ENCODE data around the gene STRIP2. TPM values are rescaled to one million over a fixed set of nuclear protein-coding genes. Genes with fewer than 3 reads are reported as not detected.

The STRIP2 gene
- total and polyA plus RNA-seq, 2 experiments from 2014 or later, result 4.7 to 10.6 TPM

DNA sequence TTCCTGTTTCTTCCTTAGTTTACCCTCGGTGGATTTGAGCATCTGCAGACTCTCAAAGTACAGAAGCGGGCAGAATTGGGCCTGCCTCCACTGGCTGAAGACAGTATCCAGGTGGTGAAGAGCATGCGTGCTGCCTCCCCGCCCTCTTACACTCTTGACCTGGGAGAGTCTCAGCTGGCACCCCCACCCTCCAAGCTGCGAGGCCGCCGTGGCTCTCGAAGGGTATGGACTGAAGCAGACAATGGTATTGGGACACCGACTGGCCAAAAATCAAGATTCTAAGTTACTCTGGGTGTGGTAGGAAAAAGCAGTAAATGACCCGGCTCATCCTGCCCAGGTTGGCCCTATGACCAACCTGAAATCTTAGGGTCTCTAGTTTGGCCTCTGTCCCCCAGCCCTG is 22.2 kb downstream of the STRIP2 start:
- Histone ChIP-seq H3K27ac (ENCODE audit: low read depth) (no peak overlapping the region), H3K79me2 (replicated peaks; ENCODE audit: insufficient read depth) (no peaks in the 10 kb centered on the region), H3K36me3 (ENCODE audit: insufficient read depth) (peaks cover 18% of the 10 kb centered on the region), H3K4me2 (no peak overlapping the region), H2AFZ (no peak overlapping the region), H3K4me3 (no peak overlapping the region), H4K20me1 (replicated peaks; ENCODE audit: insufficient read depth) (no peaks in the 10 kb centered on the region), H3K9me2 (ENCODE audit: insufficient read depth) (no peaks in the 10 kb centered on the region), H3K4me1 (ENCODE audit: insufficient read depth) (no peaks in the 10 kb centered on the region), H3K27me3 (ENCODE audit: insufficient read depth) (no peaks in the 10 kb centered on the region), H3F3A (replicated peaks; ENCODE audit: low read depth) (no peaks in the 10 kb centered on the region)
- Mint-ChIP-seq H3K9me3 (no peaks in the 10 kb centered on the region), H3K27ac (no peak overlapping the region), H3K4me1 (no peaks in the 10 kb centered on the region), H3K4me3 (no peak overlapping the region), H3K36me3 (ENCODE audit: low read depth) (peaks cover 8% of the 10 kb centered on the region), H3K27me3 (ENCODE audit: insufficient read depth, low read depth, poor library complexity) (peaks cover 1% of the 10 kb centered on the region)
- TF ChIP-seq EZH2 (IDR thresholded peaks at IDR 0.05; ENCODE audit: low read depth, unreplicated experiment) (no peak), CREB1 (CRISPR knock-in tag; IDR thresholded peaks at IDR 0.05; ENCODE audit: low read depth) (no peak), EZH2phosphoT487 (IDR thresholded peaks at IDR 0.05; ENCODE audit: unreplicated experiment) (no peak), NANOG (IDR thresholded peaks at IDR 0.05; ENCODE audit: borderline replicate concordance) (no peak), POLR2AphosphoS5 (IDR thresholded peaks at IDR 0.05; ENCODE audit: low read depth) (no peak), JUNB (IDR thresholded peaks at IDR 0.05; ENCODE audit: unreplicated experiment) (no peak), ZNF331 (CRISPR knock-in tag; IDR thresholded peaks at IDR 0.05; ENCODE audit: low read depth) (no peak), ZNF114 (CRISPR knock-in tag; IDR thresholded peaks at IDR 0.05) (no peak), STAT1 (IDR thresholded peaks at IDR 0.05; ENCODE audit: unreplicated experiment) (no peak)
- TF ChIP-seq, protein P1, sequence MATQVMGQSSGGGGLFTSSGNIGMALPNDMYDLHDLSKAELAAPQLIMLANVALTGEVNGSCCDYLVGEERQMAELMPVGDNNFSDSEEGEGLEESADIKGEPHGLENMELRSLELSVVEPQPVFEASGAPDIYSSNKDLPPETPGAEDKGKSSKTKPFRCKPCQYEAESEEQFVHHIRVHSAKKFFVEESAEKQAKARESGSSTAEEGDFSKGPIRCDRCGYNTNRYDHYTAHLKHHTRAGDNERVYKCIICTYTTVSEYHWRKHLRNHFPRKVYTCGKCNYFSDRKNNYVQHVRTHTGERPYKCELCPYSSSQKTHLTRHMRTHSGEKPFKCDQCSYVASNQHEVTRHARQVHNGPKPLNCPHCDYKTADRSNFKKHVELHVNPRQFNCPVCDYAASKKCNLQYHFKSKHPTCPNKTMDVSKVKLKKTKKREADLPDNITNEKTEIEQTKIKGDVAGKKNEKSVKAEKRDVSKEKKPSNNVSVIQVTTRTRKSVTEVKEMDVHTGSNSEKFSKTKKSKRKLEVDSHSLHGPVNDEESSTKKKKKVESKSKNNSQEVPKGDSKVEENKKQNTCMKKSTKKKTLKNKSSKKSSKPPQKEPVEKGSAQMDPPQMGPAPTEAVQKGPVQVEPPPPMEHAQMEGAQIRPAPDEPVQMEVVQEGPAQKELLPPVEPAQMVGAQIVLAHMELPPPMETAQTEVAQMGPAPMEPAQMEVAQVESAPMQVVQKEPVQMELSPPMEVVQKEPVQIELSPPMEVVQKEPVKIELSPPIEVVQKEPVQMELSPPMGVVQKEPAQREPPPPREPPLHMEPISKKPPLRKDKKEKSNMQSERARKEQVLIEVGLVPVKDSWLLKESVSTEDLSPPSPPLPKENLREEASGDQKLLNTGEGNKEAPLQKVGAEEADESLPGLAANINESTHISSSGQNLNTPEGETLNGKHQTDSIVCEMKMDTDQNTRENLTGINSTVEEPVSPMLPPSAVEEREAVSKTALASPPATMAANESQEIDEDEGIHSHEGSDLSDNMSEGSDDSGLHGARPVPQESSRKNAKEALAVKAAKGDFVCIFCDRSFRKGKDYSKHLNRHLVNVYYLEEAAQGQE (IDR thresholded peaks at IDR 0.05; ENCODE audit: unreplicated experiment), result no peak
- TF ChIP-seq, protein P2, sequence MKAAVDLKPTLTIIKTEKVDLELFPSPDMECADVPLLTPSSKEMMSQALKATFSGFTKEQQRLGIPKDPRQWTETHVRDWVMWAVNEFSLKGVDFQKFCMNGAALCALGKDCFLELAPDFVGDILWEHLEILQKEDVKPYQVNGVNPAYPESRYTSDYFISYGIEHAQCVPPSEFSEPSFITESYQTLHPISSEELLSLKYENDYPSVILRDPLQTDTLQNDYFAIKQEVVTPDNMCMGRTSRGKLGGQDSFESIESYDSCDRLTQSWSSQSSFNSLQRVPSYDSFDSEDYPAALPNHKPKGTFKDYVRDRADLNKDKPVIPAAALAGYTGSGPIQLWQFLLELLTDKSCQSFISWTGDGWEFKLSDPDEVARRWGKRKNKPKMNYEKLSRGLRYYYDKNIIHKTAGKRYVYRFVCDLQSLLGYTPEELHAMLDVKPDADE (IDR thresholded peaks at IDR 0.05), result no peak
- TF ChIP-seq, protein P3, sequence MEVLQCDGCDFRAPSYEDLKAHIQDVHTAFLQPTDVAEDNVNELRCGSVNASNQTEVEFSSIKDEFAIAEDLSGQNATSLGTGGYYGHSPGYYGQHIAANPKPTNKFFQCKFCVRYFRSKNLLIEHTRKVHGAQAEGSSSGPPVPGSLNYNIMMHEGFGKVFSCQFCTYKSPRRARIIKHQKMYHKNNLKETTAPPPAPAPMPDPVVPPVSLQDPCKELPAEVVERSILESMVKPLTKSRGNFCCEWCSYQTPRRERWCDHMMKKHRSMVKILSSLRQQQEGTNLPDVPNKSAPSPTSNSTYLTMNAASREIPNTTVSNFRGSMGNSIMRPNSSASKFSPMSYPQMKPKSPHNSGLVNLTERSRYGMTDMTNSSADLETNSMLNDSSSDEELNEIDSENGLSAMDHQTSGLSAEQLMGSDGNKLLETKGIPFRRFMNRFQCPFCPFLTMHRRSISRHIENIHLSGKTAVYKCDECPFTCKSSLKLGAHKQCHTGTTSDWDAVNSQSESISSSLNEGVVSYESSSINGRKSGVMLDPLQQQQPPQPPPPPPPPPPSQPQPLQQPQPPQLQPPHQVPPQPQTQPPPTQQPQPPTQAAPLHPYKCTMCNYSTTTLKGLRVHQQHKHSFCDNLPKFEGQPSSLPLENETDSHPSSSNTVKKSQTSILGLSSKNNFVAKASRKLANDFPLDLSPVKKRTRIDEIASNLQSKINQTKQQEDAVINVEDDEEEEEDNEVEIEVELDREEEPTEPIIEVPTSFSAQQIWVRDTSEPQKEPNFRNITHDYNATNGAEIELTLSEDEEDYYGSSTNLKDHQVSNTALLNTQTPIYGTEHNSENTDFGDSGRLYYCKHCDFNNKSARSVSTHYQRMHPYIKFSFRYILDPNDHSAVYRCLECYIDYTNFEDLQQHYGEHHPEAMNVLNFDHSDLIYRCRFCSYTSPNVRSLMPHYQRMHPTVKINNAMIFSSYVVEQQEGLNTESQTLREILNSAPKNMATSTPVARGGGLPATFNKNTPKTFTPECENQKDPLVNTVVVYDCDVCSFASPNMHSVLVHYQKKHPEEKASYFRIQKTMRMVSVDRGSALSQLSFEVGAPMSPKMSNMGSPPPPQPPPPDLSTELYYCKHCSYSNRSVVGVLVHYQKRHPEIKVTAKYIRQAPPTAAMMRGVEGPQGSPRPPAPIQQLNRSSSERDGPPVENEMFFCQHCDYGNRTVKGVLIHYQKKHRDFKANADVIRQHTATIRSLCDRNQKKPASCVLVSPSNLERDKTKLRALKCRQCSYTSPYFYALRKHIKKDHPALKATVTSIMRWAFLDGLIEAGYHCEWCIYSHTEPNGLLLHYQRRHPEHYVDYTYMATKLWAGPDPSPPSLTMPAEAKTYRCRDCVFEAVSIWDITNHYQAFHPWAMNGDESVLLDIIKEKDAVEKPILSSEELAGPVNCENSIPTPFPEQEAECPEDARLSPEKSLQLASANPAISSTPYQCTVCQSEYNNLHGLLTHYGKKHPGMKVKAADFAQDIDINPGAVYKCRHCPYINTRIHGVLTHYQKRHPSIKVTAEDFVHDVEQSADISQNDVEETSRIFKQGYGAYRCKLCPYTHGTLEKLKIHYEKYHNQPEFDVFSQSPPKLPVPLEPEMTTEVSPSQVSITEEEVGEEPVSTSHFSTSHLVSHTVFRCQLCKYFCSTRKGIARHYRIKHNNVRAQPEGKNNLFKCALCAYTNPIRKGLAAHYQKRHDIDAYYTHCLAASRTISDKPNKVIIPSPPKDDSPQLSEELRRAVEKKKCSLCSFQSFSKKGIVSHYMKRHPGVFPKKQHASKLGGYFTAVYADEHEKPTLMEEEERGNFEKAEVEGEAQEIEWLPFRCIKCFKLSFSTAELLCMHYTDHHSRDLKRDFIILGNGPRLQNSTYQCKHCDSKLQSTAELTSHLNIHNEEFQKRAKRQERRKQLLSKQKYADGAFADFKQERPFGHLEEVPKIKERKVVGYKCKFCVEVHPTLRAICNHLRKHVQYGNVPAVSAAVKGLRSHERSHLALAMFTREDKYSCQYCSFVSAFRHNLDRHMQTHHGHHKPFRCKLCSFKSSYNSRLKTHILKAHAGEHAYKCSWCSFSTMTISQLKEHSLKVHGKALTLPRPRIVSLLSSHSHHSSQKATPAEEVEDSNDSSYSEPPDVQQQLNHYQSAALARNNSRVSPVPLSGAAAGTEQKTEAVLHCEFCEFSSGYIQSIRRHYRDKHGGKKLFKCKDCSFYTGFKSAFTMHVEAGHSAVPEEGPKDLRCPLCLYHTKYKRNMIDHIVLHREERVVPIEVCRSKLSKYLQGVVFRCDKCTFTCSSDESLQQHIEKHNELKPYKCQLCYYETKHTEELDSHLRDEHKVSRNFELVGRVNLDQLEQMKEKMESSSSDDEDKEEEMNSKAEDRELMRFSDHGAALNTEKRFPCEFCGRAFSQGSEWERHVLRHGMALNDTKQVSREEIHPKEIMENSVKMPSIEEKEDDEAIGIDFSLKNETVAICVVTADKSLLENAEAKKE (CRISPR knock-in tag; IDR thresholded peaks at IDR 0.05), result no peak
- TF ChIP-seq, protein P4, sequence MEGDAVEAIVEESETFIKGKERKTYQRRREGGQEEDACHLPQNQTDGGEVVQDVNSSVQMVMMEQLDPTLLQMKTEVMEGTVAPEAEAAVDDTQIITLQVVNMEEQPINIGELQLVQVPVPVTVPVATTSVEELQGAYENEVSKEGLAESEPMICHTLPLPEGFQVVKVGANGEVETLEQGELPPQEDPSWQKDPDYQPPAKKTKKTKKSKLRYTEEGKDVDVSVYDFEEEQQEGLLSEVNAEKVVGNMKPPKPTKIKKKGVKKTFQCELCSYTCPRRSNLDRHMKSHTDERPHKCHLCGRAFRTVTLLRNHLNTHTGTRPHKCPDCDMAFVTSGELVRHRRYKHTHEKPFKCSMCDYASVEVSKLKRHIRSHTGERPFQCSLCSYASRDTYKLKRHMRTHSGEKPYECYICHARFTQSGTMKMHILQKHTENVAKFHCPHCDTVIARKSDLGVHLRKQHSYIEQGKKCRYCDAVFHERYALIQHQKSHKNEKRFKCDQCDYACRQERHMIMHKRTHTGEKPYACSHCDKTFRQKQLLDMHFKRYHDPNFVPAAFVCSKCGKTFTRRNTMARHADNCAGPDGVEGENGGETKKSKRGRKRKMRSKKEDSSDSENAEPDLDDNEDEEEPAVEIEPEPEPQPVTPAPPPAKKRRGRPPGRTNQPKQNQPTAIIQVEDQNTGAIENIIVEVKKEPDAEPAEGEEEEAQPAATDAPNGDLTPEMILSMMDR (conservative IDR thresholded peaks at IDR 0.05; ENCODE audit: low read depth in 2 of 2), result no peak
- no peak for ATAC-seq
- no peak for DNase-seq (ENCODE audit: low spot score)
